Adipose tissue (tissue), 3 donors: Measurements from ENCODE around the gene CCSER2. TPM values are rescaled to one million over a fixed set of nuclear protein-coding genes. Genes with fewer than 3 reads are reported as not detected.

Source experiments
- H3K27ac ChIP-seq: one replicate; pipeline ENCODE4 v1.5.1; 2013; ENCODE audit warnings: low read depth, low read length
- WGBS, 3 donors: extraction: QIAGEN DNeasy Blood & Tissue Kit; methylation state at CpG; one replicate each; pipeline ENCODE4 v1.1.7; 2013; 5-methylcytosine and 5-hydroxymethylcytosine counted together
- polyA plus RNA-seq, 3 donors: library from polyadenylated mRNA; stranded (reverse); fragments of 200-250 nt; gene quantifications; one replicate each; pipeline ENCODE4 v1.2.3, GENCODE V29; 2013
- donor health status: healthy with polysubstance abuse.
- donor health status: Bipolar disorder and iron deficiency.
- donor health status: healthy.

CCSER2 gene
- polyA plus RNA-seq, 3 donors: 4.3 to 16.1 (median 9.2) TPM

DNA sequence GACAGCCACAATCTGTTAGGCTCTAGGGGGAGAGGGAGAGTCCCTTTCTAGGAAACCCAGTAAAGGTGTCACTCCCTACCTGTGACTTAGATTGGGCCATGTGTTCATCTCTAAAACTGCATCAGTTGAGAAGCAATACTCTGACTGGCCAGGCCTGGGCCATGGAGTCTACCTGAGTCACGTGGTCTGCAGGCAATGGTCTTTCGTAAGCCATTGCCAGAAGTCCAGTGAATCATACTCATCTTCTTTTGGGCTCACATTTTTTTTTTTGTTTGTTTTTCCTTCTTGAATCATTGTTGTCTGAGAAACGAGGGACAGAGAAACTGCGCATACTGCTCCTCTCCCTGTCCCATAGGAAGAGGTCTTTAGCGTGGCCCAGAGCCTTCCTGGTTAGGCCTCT lies 215.6 kb downstream of the CCSER2 start:
- WGBS, 3 donors: 76 to 88% (median 87%) methylated on average over 5 of the region's 5 CpGs
- no peak overlapping the region for H3K27ac ChIP-seq

DNA sequence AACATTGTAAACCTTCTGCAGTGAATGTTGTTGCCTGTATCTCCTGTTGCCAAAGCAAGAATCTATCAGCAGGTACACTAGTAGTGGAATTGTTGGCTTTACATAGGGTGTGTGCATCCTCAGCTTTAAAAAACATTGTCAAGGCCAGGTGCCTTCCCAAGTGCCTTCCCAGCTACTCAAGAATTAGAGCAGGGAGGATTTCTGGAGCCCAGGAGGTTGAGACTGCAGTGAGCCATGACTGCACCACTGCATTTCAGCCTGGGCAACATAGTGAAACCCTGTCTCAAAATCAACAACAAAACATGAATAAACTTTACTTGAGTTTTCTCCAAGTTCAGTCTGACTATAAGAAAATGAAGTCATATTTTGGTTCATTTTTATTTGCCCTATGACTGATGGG lies 217.3 kb downstream of the CCSER2 start:
- no peak overlapping the region for H3K27ac ChIP-seq

DNA sequence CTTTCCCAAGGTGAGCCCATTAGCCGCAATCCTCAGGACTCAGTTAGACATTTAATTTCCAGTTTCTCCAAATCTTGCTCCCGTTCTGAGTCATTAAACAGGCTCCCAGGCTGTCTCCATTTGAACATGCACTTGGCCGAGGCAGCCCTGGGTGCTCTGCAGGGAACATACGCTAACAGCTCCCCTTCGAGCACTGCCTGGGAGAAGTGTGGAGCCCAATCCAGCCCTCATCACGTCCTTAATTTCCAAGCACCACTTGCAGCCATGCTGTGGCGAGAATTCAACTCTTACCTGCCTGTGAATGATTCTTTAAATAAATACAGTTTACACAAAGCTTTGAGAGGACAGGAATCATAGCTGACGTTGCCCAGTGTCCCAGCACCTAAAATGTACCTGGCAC lies 218.2 kb downstream of the CCSER2 start:
- WGBS, 3 donors: 80 to 86% (median 85%) methylated on average over 8 of the region's 8 CpGs
- no peak overlapping the region for H3K27ac ChIP-seq

DNA sequence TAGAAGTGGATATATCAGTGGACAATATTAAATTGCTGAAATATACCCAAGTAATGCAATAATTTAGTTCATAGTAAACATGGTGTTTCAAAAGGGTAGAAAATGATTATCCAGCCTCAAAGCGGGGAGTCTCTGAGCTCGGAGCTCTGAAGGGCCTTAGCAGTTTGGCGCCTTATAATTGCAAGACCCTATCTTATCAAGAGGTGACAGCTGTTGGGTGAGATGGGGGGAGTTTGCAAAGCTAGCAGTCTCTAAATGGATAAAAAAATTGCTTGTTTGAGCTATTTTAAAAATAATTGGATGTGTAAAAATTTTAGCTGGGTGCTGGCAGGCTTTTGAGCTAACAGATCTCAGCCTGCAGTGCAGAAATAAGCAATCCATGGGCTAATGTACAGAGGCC lies 219.2 kb downstream of the CCSER2 start:
- no peak overlapping the region for H3K27ac ChIP-seq
- 79 to 89% (median 84%) methylated on average over 3 of the region's 3 CpGs for WGBS, 3 donors

DNA sequence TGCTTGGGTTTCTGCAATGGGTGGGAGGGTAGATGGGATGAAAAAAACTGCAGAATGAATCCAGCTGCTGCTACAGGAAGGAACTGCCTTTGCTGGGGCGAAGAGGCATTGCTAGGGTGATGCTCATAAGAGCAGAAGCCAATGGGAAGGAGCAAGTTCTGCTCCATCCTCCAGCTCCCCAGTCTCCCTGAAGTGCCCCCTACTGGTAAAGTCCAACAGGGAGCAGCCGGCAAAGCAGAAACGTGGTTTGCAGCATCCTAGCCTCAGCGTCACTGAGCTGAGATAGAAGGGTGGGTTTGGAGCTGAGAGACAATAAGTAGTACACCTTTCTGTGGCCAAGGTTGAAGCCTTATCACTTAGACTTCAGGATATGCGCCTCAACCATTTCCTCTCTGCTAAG lies 220.5 kb downstream of the CCSER2 start:
- no peak overlapping the region for H3K27ac ChIP-seq
- WGBS, 3 donors: 17 to 38% (median 23%) methylated on average over 5 of the region's 5 CpGs

DNA sequence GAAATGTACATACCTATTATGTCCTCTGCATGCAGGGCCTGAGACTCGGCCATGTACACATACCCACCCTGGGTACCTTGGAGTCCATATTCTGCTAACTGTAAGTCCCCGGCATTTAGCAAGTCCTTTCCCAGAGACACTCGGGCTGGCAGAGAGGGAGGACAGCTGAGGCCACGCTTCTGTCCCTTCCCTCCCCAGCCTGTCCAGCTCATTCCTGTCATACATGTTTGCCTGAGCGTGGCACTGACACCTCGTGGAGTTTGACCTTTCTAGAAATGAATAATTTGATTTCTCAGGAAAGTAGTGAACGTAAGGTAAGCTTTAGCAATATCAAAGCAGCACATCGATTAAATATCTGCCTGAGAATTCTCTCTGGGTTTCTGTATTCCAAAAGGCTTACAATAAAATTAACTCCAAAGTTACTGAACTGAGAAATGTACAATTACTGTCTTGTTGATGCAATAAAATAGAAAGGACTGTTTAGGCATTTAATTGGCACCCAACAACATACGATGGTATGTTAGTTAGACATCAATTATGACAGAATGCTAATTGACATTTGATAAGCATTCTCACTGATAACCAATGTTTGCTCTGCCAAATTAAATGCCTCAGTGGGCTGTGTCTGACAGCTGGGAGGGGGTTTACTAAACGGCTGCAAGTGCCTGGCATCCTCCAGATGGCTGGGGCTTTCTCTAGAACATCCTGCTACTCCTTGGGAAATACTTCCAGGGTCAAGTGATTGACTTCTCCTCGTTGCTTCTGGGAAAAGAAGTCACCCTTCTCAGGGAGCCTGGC lies 221.2 kb downstream of the CCSER2 start:
- H3K27ac ChIP-seq: no peak overlapping the region
- 23 to 56% (median 51%) methylated on average over 11 of the region's 11 CpGs for WGBS, 3 donors

DNA sequence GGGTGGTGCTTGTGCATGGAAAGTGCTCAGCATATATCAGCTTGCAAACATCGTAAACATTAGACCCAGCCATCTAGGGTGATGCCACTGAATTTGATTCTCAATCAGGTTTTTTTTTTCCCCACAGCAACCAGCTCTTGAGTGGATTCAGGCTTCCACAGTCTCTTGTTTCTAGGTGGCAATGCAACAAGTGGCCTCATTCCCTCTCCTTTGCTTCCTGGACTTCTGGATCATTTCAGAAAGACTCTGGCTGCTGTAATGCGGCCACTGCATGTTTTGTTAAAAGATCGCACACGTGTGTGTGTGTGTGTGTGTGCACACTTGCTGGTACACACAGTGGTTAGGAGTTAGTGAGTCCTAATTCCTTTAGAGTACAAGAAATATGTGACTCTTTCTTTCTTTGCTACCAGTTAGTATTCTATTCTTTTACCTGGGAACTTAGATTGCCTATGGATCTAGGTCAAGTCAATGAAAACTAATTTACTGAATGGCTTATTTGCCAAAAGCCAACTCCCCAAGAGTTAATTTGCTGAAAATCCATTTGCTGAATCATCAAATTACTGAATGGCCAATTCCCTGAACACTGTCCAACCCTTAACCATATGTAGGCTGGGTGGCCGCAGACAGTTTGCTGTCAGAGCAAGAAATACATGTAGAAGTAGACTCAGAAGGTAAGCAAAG lies 222.5 kb downstream of the CCSER2 start:
- no peak overlapping the region for H3K27ac ChIP-seq
- 84 to 91% (median 87%) methylated on average over 5 of the region's 5 CpGs for WGBS, 3 donors

DNA sequence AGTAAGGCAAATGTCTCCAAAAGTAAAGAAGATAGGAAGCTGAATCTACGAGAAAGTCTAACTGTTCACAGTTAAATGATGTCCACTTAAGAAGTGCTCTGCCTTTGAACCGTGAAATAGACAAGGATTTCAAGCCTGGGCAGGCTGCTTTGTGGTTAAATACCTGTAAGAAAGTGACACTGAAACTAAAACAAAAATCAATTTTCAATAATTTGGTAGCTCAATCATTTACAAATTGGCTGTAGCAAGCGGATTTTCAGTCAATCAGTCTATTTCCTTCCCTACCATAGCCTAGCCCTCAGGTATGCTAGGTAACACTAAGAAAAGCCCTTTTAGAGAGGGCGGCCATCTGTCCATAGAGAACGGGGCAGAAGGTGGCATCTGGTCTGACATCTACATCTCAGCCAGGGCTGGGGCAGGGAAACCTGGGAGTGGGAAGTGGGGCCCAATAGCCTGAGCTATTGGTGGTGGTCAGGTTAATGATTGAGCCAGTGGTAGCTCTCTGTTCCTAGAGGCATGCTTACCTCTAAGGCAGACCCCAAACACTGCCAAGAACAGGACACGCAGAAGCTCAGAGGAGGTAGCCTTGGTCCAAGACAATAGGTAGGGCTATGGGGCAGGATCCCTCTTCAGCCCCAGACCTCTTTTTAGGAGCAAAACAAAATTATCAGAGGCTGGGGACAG lies 223.2 kb downstream of the CCSER2 start:
- no peak overlapping the region for H3K27ac ChIP-seq
- 75 to 89% (median 86%) methylated on average over 6 of the region's 6 CpGs for WGBS, 3 donors

DNA sequence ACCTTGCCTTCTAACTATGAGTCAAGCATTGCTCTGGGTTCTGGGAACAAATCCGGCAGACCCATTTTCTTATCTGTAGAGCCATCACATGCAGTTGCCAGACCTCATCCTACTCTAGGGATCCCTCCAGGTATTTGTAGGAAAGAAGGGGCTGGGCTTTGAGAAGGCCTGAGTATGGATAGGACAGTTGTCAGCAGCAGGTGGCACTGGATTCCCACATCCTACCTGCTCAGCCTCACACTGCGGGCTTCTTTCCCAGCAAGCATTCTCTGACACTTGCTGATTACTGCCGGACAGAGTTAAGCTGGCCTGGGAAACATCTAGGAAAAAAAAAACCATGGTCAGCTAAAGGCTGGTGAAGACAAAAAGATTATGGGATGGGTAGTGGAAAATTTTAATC lies 224.1 kb downstream of the CCSER2 start:
- 70 to 79% (median 74%) methylated on average over 3 of the region's 3 CpGs for WGBS, 3 donors
- no peak overlapping the region for H3K27ac ChIP-seq

DNA sequence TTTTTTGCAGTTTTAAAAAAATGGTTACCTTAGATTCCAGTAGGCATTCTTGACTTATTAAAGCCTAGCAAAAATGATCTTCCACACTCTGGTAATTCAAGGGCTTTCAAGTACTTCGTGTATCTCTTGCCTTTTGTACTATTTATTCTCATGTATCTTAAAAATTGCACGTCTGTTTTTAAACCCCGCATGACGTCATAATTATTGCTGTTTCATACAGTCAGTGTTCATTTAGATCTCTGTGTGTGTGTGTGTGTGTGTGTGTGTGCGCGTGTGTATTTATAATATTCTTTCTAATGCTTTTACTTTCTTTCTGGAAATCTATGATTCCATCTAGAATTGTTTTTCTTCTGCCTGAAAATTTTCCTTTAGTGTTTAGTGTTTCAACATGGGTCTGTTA lies 234.2 kb downstream of the CCSER2 start:
- no peak overlapping the region for H3K27ac ChIP-seq
- WGBS, 3 donors: 81 to 86% (median 83%) methylated on average over 6 of the region's 6 CpGs

DNA sequence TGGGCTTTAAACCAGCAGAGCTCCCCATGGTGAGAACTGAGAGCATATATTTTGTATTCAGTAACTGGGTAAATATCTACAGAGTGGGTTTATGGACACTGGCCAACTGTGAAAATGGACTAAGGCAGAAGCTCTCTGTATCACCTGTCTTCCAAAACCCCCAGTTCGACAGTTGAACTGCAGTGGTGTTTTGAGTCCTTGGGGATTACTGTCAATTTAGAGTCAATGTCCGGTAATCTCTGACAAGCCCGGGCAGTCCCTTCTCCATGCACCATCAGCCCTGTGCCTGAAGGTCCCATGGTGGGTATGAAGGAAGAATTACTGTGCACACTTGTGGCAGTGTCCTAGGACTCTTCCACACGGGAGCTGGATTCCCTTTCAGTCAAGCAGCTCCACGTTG lies 235.0 kb downstream of the CCSER2 start:
- 60 to 65% (median 63%) methylated on average over 5 of the region's 5 CpGs for WGBS, 3 donors
- H3K27ac ChIP-seq: no peak overlapping the region

DNA sequence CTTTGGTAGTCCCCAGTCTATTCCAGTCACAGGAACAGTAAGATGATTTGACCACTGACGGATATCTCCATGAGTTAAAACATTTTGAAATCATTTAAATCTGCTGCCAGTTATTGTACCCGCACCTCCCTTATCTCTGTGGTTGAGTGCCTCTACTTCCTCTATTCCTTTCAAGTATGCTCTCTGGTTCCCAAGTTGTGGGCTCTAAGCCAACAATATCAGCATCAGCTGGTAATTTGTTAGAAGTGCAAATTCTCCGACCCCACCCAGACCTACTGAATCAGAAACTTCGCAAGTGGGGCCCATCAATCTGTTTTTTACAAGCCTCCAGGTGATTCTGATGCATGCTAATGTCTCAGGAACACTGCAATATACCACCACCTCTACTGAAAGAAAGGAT lies 235.5 kb downstream of the CCSER2 start:
- no peak overlapping the region for H3K27ac ChIP-seq
- WGBS, 3 donors: 25 to 53% (median 45%) methylated on average over 4 of the region's 4 CpGs

DNA sequence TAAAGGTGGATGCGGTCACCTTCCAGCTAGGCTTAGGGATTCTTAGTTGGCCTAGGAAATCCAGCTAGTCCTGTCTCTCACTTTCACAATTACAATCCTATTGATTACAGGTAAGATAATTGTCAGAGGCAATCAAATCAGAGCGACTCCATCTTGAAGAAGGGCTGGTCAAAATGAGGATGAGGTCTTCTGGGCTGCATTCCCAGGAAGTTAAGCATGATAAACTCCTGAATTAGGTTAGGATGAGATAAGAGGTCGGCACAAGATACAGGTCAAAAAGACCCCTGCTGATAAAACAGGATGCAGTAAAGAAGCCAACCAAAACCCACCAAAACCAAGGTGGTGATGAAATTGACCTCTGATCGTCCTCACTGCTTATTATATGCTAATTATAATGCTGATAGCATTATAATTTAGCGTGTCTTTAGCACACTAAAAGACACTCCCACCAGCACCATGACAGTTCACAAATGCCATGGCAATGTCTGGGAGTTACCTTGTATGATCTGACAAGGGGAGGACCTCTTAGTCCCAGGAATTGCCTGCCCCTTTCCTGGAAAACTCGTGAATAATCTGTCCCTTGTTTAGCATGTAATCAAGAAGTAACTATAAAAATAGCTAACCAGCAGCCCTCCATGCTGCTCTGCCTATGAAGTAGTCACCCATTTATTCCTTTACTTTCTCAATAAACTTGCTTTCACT lies 237.6 kb downstream of the CCSER2 start:
- no peak overlapping the region for H3K27ac ChIP-seq
- 61 to 73% (median 69%) methylated on average over 6 of the region's 6 CpGs for WGBS, 3 donors

DNA sequence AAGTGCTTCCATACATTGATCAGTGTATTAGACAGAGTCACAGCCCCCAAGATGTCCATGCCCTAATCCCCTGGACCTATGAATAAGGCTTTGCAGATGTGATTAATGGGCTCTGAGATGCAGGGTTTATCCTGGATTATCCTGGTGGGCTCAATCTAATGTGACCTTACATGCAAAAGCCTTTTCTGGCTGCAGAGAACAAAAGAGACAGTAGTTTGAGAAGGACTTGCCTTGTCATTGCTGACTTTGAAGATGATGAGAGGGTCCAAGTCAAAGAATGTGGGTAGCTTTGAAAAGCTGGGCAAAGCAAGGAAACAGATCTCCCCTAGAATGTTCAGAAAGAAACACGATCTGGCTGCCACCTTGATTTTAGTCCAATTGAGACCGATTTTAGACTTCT lies 238.7 kb downstream of the CCSER2 start:
- H3K27ac ChIP-seq: no peak overlapping the region
- 39 to 66% (median 56%) methylated on average over 2 of the region's 2 CpGs for WGBS, 3 donors

Other genes starting within 250 kb of the CCSER2 start
- 100 to 1,000 TPM in 2 of 3 donors, 10 to 100 TPM in 1; 80.2 to 190 (median 163) TPM for gene GHITM, start 189.1 kb upstream of the CCSER2 start, polyA plus RNA-seq
- gene GPR15LG, start 154.8 kb upstream of the CCSER2 start, polyA plus RNA-seq: under 1 TPM in 1 of 3 donors, not detected in 2; 0.25 TPM
- under 1 TPM; 0.06 to 0.15 (median 0.11) TPM for gene CDHR1, start 134.1 kb upstream of the CCSER2 start, polyA plus RNA-seq
- gene LRIT2, start 103.0 kb upstream of the CCSER2 start, polyA plus RNA-seq: not detected
- gene LRIT1, start 87.0 kb upstream of the CCSER2 start, polyA plus RNA-seq: not detected
- 1 to 10 TPM in 1 of 3 donors, under 1 TPM in 1, not detected in 1; 0.24 to 1.5 TPM for gene RGR, start 83.5 kb upstream of the CCSER2 start, polyA plus RNA-seq